HUES48 (cell line): Measurements from ENCODE around the gene PPP4R3C.

Source experiments
- H3K27ac ChIP-seq: one replicate; pipeline ENCODE4 v1.7.0; 2013; ENCODE audit warnings: low read depth, low read length, inconsistent platforms
- H3K27me3 ChIP-seq: 2 replicates; pipeline ENCODE4 v1.6.1; 2013; ENCODE audit warnings: mild to moderate bottlenecking, low read length; ENCODE audit not compliant: control insufficient read depth, insufficient read depth
- H3K36me3 ChIP-seq: 2 replicates; pipeline ENCODE4 v1.6.1; 2013; ENCODE audit warnings: low read length; ENCODE audit not compliant: control insufficient read depth, insufficient read depth
- H3K4me1 ChIP-seq: 2 replicates; pipeline ENCODE4 v1.6.1; 2013; ENCODE audit warnings: mild to moderate bottlenecking, low read length; ENCODE audit not compliant: control insufficient read depth, insufficient read depth
- H3K4me3 ChIP-seq: 2 replicates; pipeline ENCODE4 v1.5.1; 2013; ENCODE audit warnings: mild to moderate bottlenecking, low read depth, low read length
- H3K9ac ChIP-seq: 2 replicates; pipeline ENCODE4 v1.6.1; 2013; ENCODE audit warnings: mild to moderate bottlenecking, low read depth, low read length, moderate library complexity
- H3K9me3 ChIP-seq: 2 replicates; pipeline ENCODE4 v1.6.1; 2013; ENCODE audit warnings: low read length; ENCODE audit not compliant: control insufficient read depth, insufficient read depth

Gene PPP4R3C

GRCh38 chrX:27439771-27440170 is 23.4 kb downstream of the PPP4R3C start:
- Histone ChIP-seq H3K27ac (no peak overlapping the region), H3K4me3 (no peak overlapping the region), H3K9ac (no peak overlapping the region), H3K36me3 (no peaks in the 10 kb centered on the region), H3K4me1 (no peaks in the 10 kb centered on the region), H3K27me3 (no peaks in the 10 kb centered on the region), H3K9me3 (peaks cover 21% of the 10 kb centered on the region)

GRCh38 chrX:27438937-27439336 is 24.2 kb downstream of the PPP4R3C start:
- Histone ChIP-seq H3K9ac (no peak overlapping the region), H3K36me3 (no peaks in the 10 kb centered on the region), H3K9me3 (peaks cover 18% of the 10 kb centered on the region), H3K27me3 (no peaks in the 10 kb centered on the region), H3K4me1 (no peaks in the 10 kb centered on the region), H3K27ac (no peak overlapping the region), H3K4me3 (no peak overlapping the region)

- no peaks in the 10 kb centered on the region for H3K36me3 ChIP-seq
- peaks cover 8% of the 10 kb centered on the region; the same call in 1 of the 2 replicates for H3K9me3 ChIP-seq
- H3K9ac ChIP-seq: no peak overlapping the region
- no peak overlapping the region for H3K4me3 ChIP-seq
- H3K27ac ChIP-seq: no peak overlapping the region
- H3K27me3 ChIP-seq: no peaks in the 10 kb centered on the region
- H3K4me1 ChIP-seq: no peaks in the 10 kb centered on the region
These were observed 28.1 kb downstream of the PPP4R3C start for GRCh38 chrX:27435031-27435430.
